Type B pancreatic cell (in vitro differentiated cells): Measurements from ENCODE around the gene MPND. TPM values are rescaled to one million over a fixed set of nuclear protein-coding genes. Genes with fewer than 3 reads are reported as not detected.
A peak's percentile ranks its signal among the peaks of the same experiment; 100 is the strongest.

ENCODE experiments used
- DNase-seq: peaks from one replicate; pipeline ENCODE4 v3.0.0; 2021; ENCODE audit warnings: mixed read lengths; ENCODE audit not compliant: unreplicated experiment; ENCODE audit errors: extremely low spot score
- H3K27ac Mint-ChIP-seq: 2 replicates; pipeline ENCODE4 v1.8.0; 2021; ENCODE audit warnings: mild to moderate bottlenecking, mixed read lengths
- H3K27me3 Mint-ChIP-seq: 2 replicates; pipeline ENCODE4 v1.8.0; 2021; ENCODE audit warnings: mixed read lengths
- H3K36me3 Mint-ChIP-seq: 2 replicates; pipeline ENCODE4 v1.8.0; 2021; ENCODE audit warnings: mixed read lengths
- H3K4me1 Mint-ChIP-seq: one replicate; pipeline ENCODE4 v1.8.0; 2021; ENCODE audit warnings: mixed read lengths; ENCODE audit not compliant: unreplicated experiment
- H3K4me3 Mint-ChIP-seq: 2 replicates; pipeline ENCODE4 v1.8.0; 2021; ENCODE audit warnings: mild to moderate bottlenecking, mixed read lengths
- H3K9me3 Mint-ChIP-seq: 2 replicates; pipeline ENCODE4 v1.8.0; 2021; ENCODE audit warnings: mixed read lengths
- total RNA-seq: library from RNA; stranded (reverse); gene quantifications from 2 replicates; pipeline ENCODE4 v1.2.1, GENCODE V29; 2021; ENCODE audit warnings: low replicate concordance
- TF ChIP-seq, protein P1 (sequence below): fragments of 200-600 bp; sonication (generic); conservative IDR thresholded peaks from 2 replicates; pipeline ENCODE4 v1.5.0; 2021; ENCODE audit warnings: antibody characterized with exemption, mild to moderate bottlenecking

Gene MPND
- total RNA-seq, 1 donor from 2014 or later: 43.6 TPM

DNA sequence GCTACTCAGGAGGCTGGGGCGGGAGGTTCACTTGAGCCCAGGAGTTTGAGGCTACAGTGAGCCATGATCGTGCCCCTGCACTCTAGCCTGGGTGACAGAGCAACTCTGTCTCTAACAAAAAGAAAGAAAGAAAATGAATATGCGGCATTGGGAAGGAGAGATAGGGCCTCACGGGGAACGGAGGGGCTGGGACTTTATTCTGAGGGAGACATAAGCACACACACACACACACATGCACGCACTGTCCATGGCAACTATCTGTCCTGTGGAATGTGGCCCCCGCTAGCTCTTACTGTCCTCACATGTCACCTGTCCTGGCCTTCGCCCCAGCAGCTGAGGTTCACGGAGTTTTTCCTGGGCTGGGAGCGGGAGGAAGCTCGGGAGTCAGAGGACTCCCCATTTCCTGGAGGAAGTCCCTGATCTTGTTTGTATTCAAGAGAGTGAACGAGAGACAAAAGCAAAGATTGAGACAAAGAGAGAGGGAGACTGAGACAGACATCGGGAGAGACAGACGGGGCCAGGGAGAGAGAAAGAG is 5.4 kb upstream of the MPND start:
- Mint-ChIP-seq H3K36me3 (peaks cover 16% of the 10 kb centered on the region), H3K27me3 (peaks cover 4% of the 10 kb centered on the region), H3K9me3 (no peaks in the 10 kb centered on the region), H3K4me1 (peaks cover 9% of the 10 kb centered on the region), H3K4me3 (peak overlapping the region; percentile 93), H3K27ac (peak overlapping the region; percentile 98)
- no peak for DNase-seq
- TF ChIP-seq, protein P1, sequence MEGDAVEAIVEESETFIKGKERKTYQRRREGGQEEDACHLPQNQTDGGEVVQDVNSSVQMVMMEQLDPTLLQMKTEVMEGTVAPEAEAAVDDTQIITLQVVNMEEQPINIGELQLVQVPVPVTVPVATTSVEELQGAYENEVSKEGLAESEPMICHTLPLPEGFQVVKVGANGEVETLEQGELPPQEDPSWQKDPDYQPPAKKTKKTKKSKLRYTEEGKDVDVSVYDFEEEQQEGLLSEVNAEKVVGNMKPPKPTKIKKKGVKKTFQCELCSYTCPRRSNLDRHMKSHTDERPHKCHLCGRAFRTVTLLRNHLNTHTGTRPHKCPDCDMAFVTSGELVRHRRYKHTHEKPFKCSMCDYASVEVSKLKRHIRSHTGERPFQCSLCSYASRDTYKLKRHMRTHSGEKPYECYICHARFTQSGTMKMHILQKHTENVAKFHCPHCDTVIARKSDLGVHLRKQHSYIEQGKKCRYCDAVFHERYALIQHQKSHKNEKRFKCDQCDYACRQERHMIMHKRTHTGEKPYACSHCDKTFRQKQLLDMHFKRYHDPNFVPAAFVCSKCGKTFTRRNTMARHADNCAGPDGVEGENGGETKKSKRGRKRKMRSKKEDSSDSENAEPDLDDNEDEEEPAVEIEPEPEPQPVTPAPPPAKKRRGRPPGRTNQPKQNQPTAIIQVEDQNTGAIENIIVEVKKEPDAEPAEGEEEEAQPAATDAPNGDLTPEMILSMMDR: no peak

- H3K9me3 Mint-ChIP-seq: no peaks in the 10 kb centered on the region
- TF ChIP-seq, protein P1: no peak
- no peak for DNase-seq
- H3K4me1 Mint-ChIP-seq: peaks cover 9% of the 10 kb centered on the region
- peak within 1 kb of the TSS; percentile 93 for H3K4me3 Mint-ChIP-seq
- H3K27me3 Mint-ChIP-seq: peaks cover 5% of the 10 kb centered on the region
- H3K27ac Mint-ChIP-seq: peak within 1 kb of the TSS; percentile 98
- H3K36me3 Mint-ChIP-seq: peaks cover 16% of the 10 kb centered on the region
These were observed 4.7 kb upstream of the MPND start, which contains the start of gene STAP2 for GRCh38 chr19:4338441-4339355. Gene STAP2 (minus strand): TSS chr19:4338827. CDS start chr19:4338753, 74 bp downstream.

GRCh38 chr19:4342314-4342614 is 1.1 kb upstream of the MPND start:
- DNase-seq: no peak
- no peaks in the 10 kb centered on the region for H3K9me3 Mint-ChIP-seq

GRCh38 chr19:4342615-4343369 is 570 bp upstream of the MPND start:
- peaks cover 9% of the 10 kb centered on the region for H3K4me1 Mint-ChIP-seq
- H3K27ac Mint-ChIP-seq: peak overlapping the region; percentile 98
- DNase-seq: peak; percentile 97
- H3K27me3 Mint-ChIP-seq: peaks cover 5% of the 10 kb centered on the region
- H3K9me3 Mint-ChIP-seq: no peaks in the 10 kb centered on the region
- H3K4me3 Mint-ChIP-seq: peak overlapping the region; percentile 92
- TF ChIP-seq, protein P1: peak; percentile 38
- H3K36me3 Mint-ChIP-seq: peaks cover 9% of the 10 kb centered on the region

More at GRCh38 chr19:4342314-4342614, 1.1 kb upstream of the MPND start:
- peak overlapping the region; percentile 92 for H3K4me3 Mint-ChIP-seq
- peaks cover 9% of the 10 kb centered on the region for H3K36me3 Mint-ChIP-seq
- peaks cover 9% of the 10 kb centered on the region for H3K4me1 Mint-ChIP-seq
- peak overlapping the region; percentile 98 for H3K27ac Mint-ChIP-seq
- TF ChIP-seq, protein P1: no peak
- peaks cover 5% of the 10 kb centered on the region for H3K27me3 Mint-ChIP-seq

GRCh38 chr19:4345342-4346019 is 2.1 kb downstream of the MPND start:
- no peak for DNase-seq
- H3K4me1 Mint-ChIP-seq: peaks cover 4% of the 10 kb centered on the region
- no peak overlapping the region for H3K27ac Mint-ChIP-seq
- H3K27me3 Mint-ChIP-seq: peaks cover 5% of the 10 kb centered on the region
- TF ChIP-seq, protein P1: no peak
- H3K9me3 Mint-ChIP-seq: no peaks in the 10 kb centered on the region
- peak overlapping the region; percentile 75 for H3K4me3 Mint-ChIP-seq
- peaks cover 9% of the 10 kb centered on the region for H3K36me3 Mint-ChIP-seq
